Glutamatergic neuron (in vitro differentiated cells): Measurements from ENCODE around the gene SIRPB1. TPM values are rescaled to one million over a fixed set of nuclear protein-coding genes. Genes with fewer than 3 reads are reported as not detected.
"Not testable (repeated sequence)": the region's sequence is repeated elsewhere in the genome, so short reads cannot be mapped to it uniquely, and the experiment has no call there.

Source experiments
- DNase-seq: peaks from one replicate; pipeline ENCODE4 v3.0.0; 2022
- H3K27ac Mint-ChIP-seq: one replicate; pipeline ENCODE4 v1.8.0; 2020; ENCODE audit warnings: mild to moderate bottlenecking, mixed read lengths, inconsistent platforms; ENCODE audit not compliant: unreplicated experiment
- H3K27me3 Mint-ChIP-seq: one replicate; pipeline ENCODE4 v1.8.0; 2020; ENCODE audit warnings: mild to moderate bottlenecking, moderate library complexity, mixed read lengths, inconsistent platforms; ENCODE audit not compliant: unreplicated experiment
- H3K36me3 Mint-ChIP-seq: one replicate; pipeline ENCODE4 v1.8.0; 2020; ENCODE audit warnings: mild to moderate bottlenecking, mixed read lengths, inconsistent platforms; ENCODE audit not compliant: unreplicated experiment
- H3K4me1 Mint-ChIP-seq: one replicate; pipeline ENCODE4 v1.8.0; 2020; ENCODE audit warnings: mild to moderate bottlenecking, low read depth, mixed read lengths, inconsistent platforms; ENCODE audit not compliant: unreplicated experiment
- H3K4me3 Mint-ChIP-seq: one replicate; pipeline ENCODE4 v1.8.0; 2020; ENCODE audit warnings: mild to moderate bottlenecking, mixed read lengths, inconsistent platforms; ENCODE audit not compliant: unreplicated experiment
- H3K9me3 Mint-ChIP-seq: one replicate; pipeline ENCODE4 v1.8.0; 2020; ENCODE audit warnings: mild to moderate bottlenecking, moderate library complexity, mixed read lengths, inconsistent platforms; ENCODE audit not compliant: unreplicated experiment
- total RNA-seq: library from RNA; stranded (reverse); fragmentation: NEBNext Ultra II Directional; extraction: Animal tissue kit (Norgen Biotek cat#: 25700); gene quantifications from one replicate; pipeline ENCODE4 v1.2.1, GENCODE V29; 2021; ENCODE audit not compliant: unreplicated experiment
- TF ChIP-seq, protein P1 (sequence below): fragments of 200-600 bp; sonication (generic); IDR thresholded peaks from one replicate; pipeline ENCODE4 v1.5.0; 2021; ENCODE audit not compliant: partially characterized antibody, unreplicated experiment

The SIRPB1 gene
- total RNA-seq, 1 donor from 2014 or later = not detected

DNA sequence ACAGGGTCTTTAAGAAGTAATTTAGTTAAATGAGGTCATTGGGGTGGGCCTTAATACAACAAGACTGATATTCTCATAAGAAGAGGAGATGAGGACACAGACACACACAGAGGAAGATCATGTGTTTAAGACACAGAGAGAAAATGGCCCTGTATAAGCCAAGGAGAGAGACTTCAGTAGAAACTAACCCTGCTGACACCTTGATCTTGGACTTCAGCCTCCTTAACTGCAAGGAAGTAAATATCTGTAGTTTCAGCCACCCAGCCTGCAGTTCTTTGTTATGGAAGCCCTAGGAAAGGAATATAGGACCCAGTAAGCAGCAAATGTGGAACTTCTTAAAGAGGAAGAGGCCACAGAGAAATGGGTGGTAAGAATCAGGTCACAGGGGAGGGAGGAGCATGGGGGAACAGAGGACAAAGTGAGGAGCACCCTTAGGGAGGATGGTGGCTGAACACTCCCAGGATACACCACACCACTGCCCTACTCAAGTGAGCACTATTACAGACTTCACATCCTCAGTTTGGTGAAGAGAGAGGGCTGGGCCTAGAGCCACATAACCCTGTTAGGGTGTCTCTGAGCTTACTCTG lies 762 bp downstream of the SIRPB1 start:
- Mint-ChIP-seq H3K27me3 (peaks cover 4% of the 10 kb centered on the region), H3K4me3 (no peak overlapping the region), H3K9me3 (peaks cover 1% of the 10 kb centered on the region), H3K4me1 (no peaks in the 10 kb centered on the region), H3K36me3 (no peaks in the 10 kb centered on the region), H3K27ac (no peak overlapping the region)
- DNase-seq = no peak
- TF ChIP-seq, protein P1, sequence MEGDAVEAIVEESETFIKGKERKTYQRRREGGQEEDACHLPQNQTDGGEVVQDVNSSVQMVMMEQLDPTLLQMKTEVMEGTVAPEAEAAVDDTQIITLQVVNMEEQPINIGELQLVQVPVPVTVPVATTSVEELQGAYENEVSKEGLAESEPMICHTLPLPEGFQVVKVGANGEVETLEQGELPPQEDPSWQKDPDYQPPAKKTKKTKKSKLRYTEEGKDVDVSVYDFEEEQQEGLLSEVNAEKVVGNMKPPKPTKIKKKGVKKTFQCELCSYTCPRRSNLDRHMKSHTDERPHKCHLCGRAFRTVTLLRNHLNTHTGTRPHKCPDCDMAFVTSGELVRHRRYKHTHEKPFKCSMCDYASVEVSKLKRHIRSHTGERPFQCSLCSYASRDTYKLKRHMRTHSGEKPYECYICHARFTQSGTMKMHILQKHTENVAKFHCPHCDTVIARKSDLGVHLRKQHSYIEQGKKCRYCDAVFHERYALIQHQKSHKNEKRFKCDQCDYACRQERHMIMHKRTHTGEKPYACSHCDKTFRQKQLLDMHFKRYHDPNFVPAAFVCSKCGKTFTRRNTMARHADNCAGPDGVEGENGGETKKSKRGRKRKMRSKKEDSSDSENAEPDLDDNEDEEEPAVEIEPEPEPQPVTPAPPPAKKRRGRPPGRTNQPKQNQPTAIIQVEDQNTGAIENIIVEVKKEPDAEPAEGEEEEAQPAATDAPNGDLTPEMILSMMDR = no peak

GRCh38 chr20:1618479-1618878 lies 1.3 kb downstream of the SIRPB1 start:
- TF ChIP-seq, protein P1 = no peak
- no peak overlapping the region for H3K4me3 Mint-ChIP-seq
- H3K36me3 Mint-ChIP-seq = no peaks in the 10 kb centered on the region
- peaks cover 1% of the 10 kb centered on the region for H3K9me3 Mint-ChIP-seq
- peaks cover 4% of the 10 kb centered on the region for H3K27me3 Mint-ChIP-seq
- DNase-seq = no peak
- H3K4me1 Mint-ChIP-seq = no peaks in the 10 kb centered on the region
- no peak overlapping the region for H3K27ac Mint-ChIP-seq

GRCh38 chr20:1616858-1617434 lies 2.9 kb downstream of the SIRPB1 start:
- Mint-ChIP-seq H3K9me3 (peaks cover 1% of the 10 kb centered on the region), H3K27ac (no peak overlapping the region), H3K4me3 (no peak overlapping the region), H3K27me3 (peaks cover 2% of the 10 kb centered on the region), H3K36me3 (no peaks in the 10 kb centered on the region), H3K4me1 (no peaks in the 10 kb centered on the region)
- TF ChIP-seq, protein P1 = no peak
- no peak for DNase-seq

DNA sequence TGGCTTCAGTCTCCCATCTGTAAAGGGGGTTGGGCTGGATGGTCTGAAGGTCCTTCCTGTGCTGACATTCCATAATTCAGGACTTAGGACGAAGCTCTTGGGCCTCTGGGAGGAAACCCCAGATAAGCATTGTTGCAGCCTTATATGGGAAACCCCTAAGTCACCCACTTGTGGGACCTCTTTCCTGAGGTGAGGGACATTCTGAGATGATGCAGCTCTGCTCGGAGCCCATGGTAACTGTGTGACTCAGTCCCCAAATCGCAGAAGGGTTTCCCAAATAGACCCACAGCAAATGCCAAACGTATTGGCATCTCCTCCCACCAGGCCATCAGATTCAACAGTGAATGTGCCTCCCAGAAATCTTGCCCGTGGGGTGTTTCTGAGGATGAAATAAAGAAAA lies 9.4 kb downstream of the SIRPB1 start:
- not testable (repeated sequence) for DNase-seq, H3K27me3 Mint-ChIP-seq, H3K9me3 Mint-ChIP-seq, H3K4me3 Mint-ChIP-seq, H3K27ac Mint-ChIP-seq, H3K36me3 Mint-ChIP-seq, H3K4me1 Mint-ChIP-seq

GRCh38 chr20:1608678-1609347 lies 11.0 kb downstream of the SIRPB1 start:
- H3K4me3 Mint-ChIP-seq, H3K27ac Mint-ChIP-seq, H3K4me1 Mint-ChIP-seq, H3K36me3 Mint-ChIP-seq, H3K9me3 Mint-ChIP-seq, DNase-seq, H3K27me3 Mint-ChIP-seq: not testable (repeated sequence)

DNA sequence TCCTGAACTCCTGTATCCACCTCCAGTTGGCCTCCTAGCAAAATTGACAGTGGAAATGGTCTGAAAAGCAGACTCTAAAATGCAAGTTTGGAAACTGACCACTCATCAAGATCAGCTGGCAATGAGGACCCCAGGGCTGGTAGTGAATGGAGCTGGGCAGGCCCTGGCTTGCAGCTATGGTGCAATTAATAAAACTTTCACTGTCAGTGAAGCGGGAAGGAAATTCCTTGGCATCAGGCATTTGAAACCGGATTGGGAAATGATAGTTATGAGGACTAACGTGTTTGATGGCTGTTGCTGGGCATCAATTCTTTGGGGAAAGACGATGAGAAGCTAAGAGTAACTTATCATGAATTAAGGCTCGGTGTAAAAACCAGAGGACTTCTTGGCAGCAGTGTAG lies 19.1 kb downstream of the SIRPB1 start:
- no peak for DNase-seq
- TF ChIP-seq, protein P1 = no peak
- no peaks in the 10 kb centered on the region for H3K4me1 Mint-ChIP-seq
- H3K9me3 Mint-ChIP-seq = no peaks in the 10 kb centered on the region
- no peaks in the 10 kb centered on the region for H3K36me3 Mint-ChIP-seq
- H3K4me3 Mint-ChIP-seq = no peak overlapping the region
- no peak overlapping the region for H3K27ac Mint-ChIP-seq
- H3K27me3 Mint-ChIP-seq = no peaks in the 10 kb centered on the region
